EH (cell line): ENCODE measurements around the gene POU2F1.

Source experiments
- DNase-seq: peaks from one replicate; pipeline ENCODE4 v3.0.0-alpha.2; 2015; ENCODE audit warnings: low read depth

POU2F1 gene

GRCh38 chr1:167469280-167469965 is 248.7 kb downstream of the POU2F1 start:
- DNase-seq = no peak

GRCh38 chr1:167471568-167471967 is 250.9 kb downstream of the POU2F1 start:
- no peak for DNase-seq

GRCh38 chr1:167472752-167473521 is 252.3 kb downstream of the POU2F1 start:
- DNase-seq = no peak

GRCh38 chr1:167473761-167474160 is 253.1 kb downstream of the POU2F1 start:
- DNase-seq = no peak

- no peak for DNase-seq
Measured at GRCh38 chr1:167474191-167474641, 253.5 kb downstream of the POU2F1 start.

- no peak for DNase-seq
Measured at GRCh38 chr1:167476061-167476460, 255.4 kb downstream of the POU2F1 start.
